HCT116 (cell line): ENCODE data around the gene TMOD1. TPM values are rescaled to one million over a fixed set of nuclear protein-coding genes. Genes with fewer than 3 reads are reported as not detected.

Source experiments
- ATAC-seq: fragments of 200-7000 bp; cut with Tn5 transposase; 2 replicates; pipeline ENCODE4 v1.9.1; 2020; ENCODE audit warnings: mild to moderate bottlenecking, moderate library complexity
- BruUV-seq: library from RNA; stranded (reverse); fragments of 400-500 nt; replicated peaks from 2 replicates; lab custom pipeline; 2021; lab: Mats Ljungman, UMichigan
- CTCF ChIA-PET: fragments of 300-600 bp; sonication (Branson Sonifier 250); formaldehyde crosslinking; loops from one replicate; lab custom pipeline; 2021; ENCODE audit warnings: antibody characterized with exemption; lab: Charles Lee
- POLR2A ChIA-PET: fragments of 300-600, 350-600 bp; sonication (Branson Sonifier 250); formaldehyde crosslinking; loops from one replicate; lab custom pipeline; 2021; ENCODE audit warnings: antibody characterized with exemption; lab: Charles Lee
- RAD21 ChIA-PET, 2 experiments: fragments of 300-600 bp; sonication (Branson Sonifier 250); formaldehyde crosslinking; loops; one replicate each; lab custom pipeline; 2023; ENCODE audit warnings: low total read pairs in 2 of 2; ENCODE audit not compliant: uncharacterized antibody in 2 of 2, unreplicated experiment in 2 of 2, low non-redundant PET in 1 of 2; lab: Charles Lee
- DNase-seq: peaks from one replicate; pipeline ENCODE4 v3.0.0-alpha.2; 2010; ENCODE audit warnings: low read depth, low spot score
- H2AFZ ChIP-seq: fragments of 200-600 bp; shearing (Covaris generic), sonication (generic); 2 replicates; pipeline ENCODE4 v1.6.1; 2017; ENCODE audit warnings: low read depth, mixed run types, mixed read lengths, antibody characterized with exemption, low read length; ENCODE audit not compliant: poor library complexity, severe bottlenecking
- H3K27ac ChIP-seq: 2 replicates; pipeline ENCODE4 v1.5.1; 2012; ENCODE audit warnings: low read depth, low read length
- H3K27me3 ChIP-seq: fragments of 200-600 bp; sonication (generic); 2 replicates; pipeline ENCODE4 v1.6.1; 2016; ENCODE audit warnings: mixed run types, low read length, mixed read lengths; ENCODE audit not compliant: insufficient read depth
- H3K36me3 ChIP-seq, 2 experiments: fragments of 200-500 bp in 1 of 2; fragments of 200-600 bp in 1 of 2; sonication (Bioruptor generic) in 1 of 2; sonication (generic) in 1 of 2; 2 replicates each; pipeline versions ENCODE4 v1.5.1 to v1.6.1; 2014 to 2016; ENCODE audit warnings: low read length in 2 of 2, inconsistent platforms in 1 of 2, mixed read lengths in 1 of 2, mixed run types in 1 of 2; ENCODE audit not compliant: insufficient read depth in 2 of 2, control insufficient read depth in 1 of 2
- H3K4me1 ChIP-seq, 2 experiments: fragments of 200-600 bp in 1 of 2; sonication (generic) in 1 of 2; 2 replicates each; pipeline versions ENCODE4 v1.5.1 to v1.6.1; 2012 to 2017; ENCODE audit warnings: low read length in 2 of 2, inconsistent platforms in 1 of 2, mild to moderate bottlenecking in 1 of 2, mixed read lengths in 1 of 2, mixed run types in 1 of 2, moderate library complexity in 1 of 2; ENCODE audit not compliant: insufficient read depth in 2 of 2, control insufficient read depth in 1 of 2
- H3K4me2 ChIP-seq: fragments of 200-600 bp; sonication (generic); 2 replicates; pipeline ENCODE4 v1.6.1; 2017; ENCODE audit warnings: mixed run types, low read length, mixed read lengths
- H3K4me3 ChIP-seq, 2 experiments: fragments of 200-600 bp in 1 of 2; sonication (generic) in 1 of 2; replicated peaks in 1 of 2; 2 replicates each; pipeline ENCODE4 v1.5.1; 2011 to 2016; ENCODE audit warnings: low read length in 2 of 2, control low read depth in 1 of 2, low read depth in 1 of 2, mild to moderate bottlenecking in 1 of 2, mixed read lengths in 1 of 2, mixed run types in 1 of 2
- H3K79me2 ChIP-seq: fragments of 200-600 bp; sonication (generic); 2 replicates; pipeline ENCODE4 v1.6.1; 2017; ENCODE audit warnings: mild to moderate bottlenecking, mixed run types, low read length, moderate library complexity, mixed read lengths; ENCODE audit not compliant: insufficient read depth
- H3K9ac ChIP-seq: fragments of 200-600 bp; sonication (generic); 2 replicates; pipeline ENCODE4 v1.6.1; 2016; ENCODE audit warnings: low read length, mixed read lengths
- H3K9me2 ChIP-seq: fragments of 200-600 bp; sonication (generic), shearing (Covaris generic); 2 replicates; pipeline ENCODE4 v1.6.1; 2017; ENCODE audit warnings: mixed run types, mild to moderate bottlenecking, moderate library complexity; ENCODE audit not compliant: insufficient read depth
- H3K9me3 ChIP-seq, 2 experiments: fragments of 200-500 bp in 1 of 2; fragments of 200-600 bp in 1 of 2; sonication (Bioruptor generic) in 1 of 2; sonication (generic) in 1 of 2; 2 replicates each; pipeline ENCODE4 v1.6.1; 2014 to 2017; ENCODE audit warnings: low read length in 2 of 2, mixed read lengths in 2 of 2, inconsistent platforms in 1 of 2, low read depth in 1 of 2, mild to moderate bottlenecking in 1 of 2, mixed run types in 1 of 2, moderate library complexity in 1 of 2; ENCODE audit not compliant: control insufficient read depth in 1 of 2, insufficient read depth in 1 of 2
- H4K20me1 ChIP-seq: fragments of 200-600 bp; sonication (generic), shearing (Covaris generic); 2 replicates; pipeline ENCODE4 v1.6.1; 2017; ENCODE audit warnings: mixed run types, mild to moderate bottlenecking, moderate library complexity; ENCODE audit not compliant: insufficient read depth
- EGR1 ChIP-seq: IDR thresholded peaks from 2 replicates; pipeline ENCODE4 v1.6.1; 2012; ENCODE audit warnings: low read depth
- EZH2phosphoT487 ChIP-seq: fragments of 200-600 bp; IDR thresholded peaks from 2 replicates; pipeline ENCODE4 v1.6.1; 2018; ENCODE audit warnings: antibody characterized with exemption, borderline replicate concordance
- RAD21 ChIP-seq: IDR thresholded peaks from 2 replicates; pipeline ENCODE4 v1.6.1; 2012; ENCODE audit warnings: low read depth, mild to moderate bottlenecking
- SP1 ChIP-seq: IDR thresholded peaks from 2 replicates; pipeline ENCODE4 v1.6.1; 2012; ENCODE audit warnings: low read depth
- SRF ChIP-seq: IDR thresholded peaks from 2 replicates; pipeline ENCODE4 v1.6.1; 2012; ENCODE audit warnings: low read depth
- YY1 ChIP-seq: IDR thresholded peaks from 2 replicates; pipeline ENCODE4 v1.6.1; 2011; ENCODE audit warnings: low read length, low read depth, moderate library complexity, mild to moderate bottlenecking; ENCODE audit not compliant: insufficient replicate concordance; ENCODE audit errors: extremely low read depth
- intact Hi-C: fragments of 100-400 bp; cut with micrococcal nuclease; formaldehyde crosslinking; loops from 2 replicates; pipeline ENCODE4 v1.10.0; 2022
- total RNA-seq: library from RNA; stranded (reverse); gene quantifications from one replicate; pipeline ENCODE4 v1.2.1, GENCODE V29; 2021; ENCODE audit not compliant: unreplicated experiment
- TF ChIP-seq, protein P1 (sequence below): IDR thresholded peaks from 2 replicates; pipeline ENCODE4 v1.6.1; 2011; ENCODE audit warnings: mild to moderate bottlenecking, low read length, moderate library complexity; ENCODE audit not compliant: insufficient replicate concordance; ENCODE audit errors: extremely low read depth

Gene TMOD1
- total RNA-seq, 1 experiment from 2014 or later, result 4.4 TPM

DNA sequence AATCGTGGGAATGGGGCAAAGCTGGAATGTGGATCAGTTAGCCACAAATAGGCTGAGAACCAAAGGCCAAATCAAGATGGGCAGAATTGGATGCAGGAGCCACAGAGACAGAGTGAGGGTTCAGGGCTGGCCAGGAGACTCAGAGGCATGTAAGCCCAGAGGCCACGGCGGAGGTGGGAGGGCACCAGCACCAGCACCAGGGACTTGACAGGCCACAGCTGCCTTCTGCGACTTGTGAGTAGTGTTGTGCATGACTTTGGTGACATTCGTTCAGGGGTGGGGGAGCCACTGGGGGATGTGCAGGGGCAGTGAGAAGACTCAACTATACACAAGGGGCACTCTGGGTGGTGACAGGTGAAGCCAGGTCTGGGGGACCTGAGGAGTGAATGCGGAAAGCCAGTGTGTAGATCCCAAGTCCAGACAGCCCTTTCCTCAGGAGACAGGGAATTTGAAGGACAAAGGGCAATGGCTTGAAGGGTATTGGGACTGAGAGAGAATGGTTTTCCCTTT, 53.2 kb downstream of the TMOD1 start:
- no peaks in the 10 kb centered on the region for H3K9me2 ChIP-seq
- H3K4me3 ChIP-seq, result no peak overlapping the region
- no peaks in the 10 kb centered on the region for H3K36me3 ChIP-seq
- H3K9me3 ChIP-seq, result no peaks in the 10 kb centered on the region
- CTCF ChIA-PET, result no interaction called here
- DNase-seq (no peak), ATAC-seq (no peak)
- RAD21 ChIA-PET, result no interaction called here
- intact Hi-C loops, result no loop called here
- no peaks in the 10 kb centered on the region for H3K79me2 ChIP-seq
- no peak overlapping the region for H2AFZ ChIP-seq
- no peaks in the 10 kb centered on the region for H3K27me3 ChIP-seq
- no peak overlapping the region for H3K4me2 ChIP-seq
- POLR2A ChIA-PET, result no interaction called here
- TF ChIP-seq EGR1 (no peak), RAD21 (no peak), YY1 (no peak), SP1 (no peak)
- no peak overlapping the region for H3K9ac ChIP-seq
- no TSS peak for BruUV-seq
- H3K27ac ChIP-seq, result no peak overlapping the region
- H4K20me1 ChIP-seq, result no peaks in the 10 kb centered on the region
- no peaks in the 10 kb centered on the region for H3K4me1 ChIP-seq

DNA sequence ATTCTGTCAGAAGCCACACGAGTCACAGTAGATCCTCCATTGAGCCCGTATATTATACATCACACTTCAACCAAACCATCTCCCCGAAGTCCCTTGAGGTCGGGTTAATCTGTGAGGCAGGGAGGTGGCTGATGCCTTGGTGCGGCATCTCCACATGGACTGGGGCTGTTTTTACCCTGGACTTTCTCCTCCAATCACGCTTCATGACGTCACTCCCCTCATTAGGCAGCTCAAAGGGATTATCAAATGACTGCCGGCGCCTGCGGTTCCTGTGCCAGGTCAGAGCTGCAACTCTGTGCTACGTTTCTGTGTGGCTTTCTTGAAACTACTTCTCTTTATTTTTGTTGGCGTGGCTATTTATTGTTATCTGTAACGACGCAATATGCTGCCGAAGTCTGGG, 53.7 kb downstream of the TMOD1 start:
- Histone ChIP-seq H3K9ac (no peak overlapping the region), H3K4me3 (no peak overlapping the region), H3K27ac (no peak overlapping the region), H3K4me2 (no peak overlapping the region), H3K36me3 (no peaks in the 10 kb centered on the region), H3K79me2 (no peaks in the 10 kb centered on the region), H3K9me2 (no peaks in the 10 kb centered on the region), H3K4me1 (no peaks in the 10 kb centered on the region), H3K9me3 (no peaks in the 10 kb centered on the region), H4K20me1 (no peaks in the 10 kb centered on the region), H2AFZ (no peak overlapping the region), H3K27me3 (no peaks in the 10 kb centered on the region)
- ATAC-seq, result no peak
- RAD21 ChIA-PET, result no interaction called here
- intact Hi-C loops, result no loop called here
- POLR2A ChIA-PET, result no interaction called here
- no peak for TF ChIP-seq EGR1
- TF ChIP-seq, protein P1, sequence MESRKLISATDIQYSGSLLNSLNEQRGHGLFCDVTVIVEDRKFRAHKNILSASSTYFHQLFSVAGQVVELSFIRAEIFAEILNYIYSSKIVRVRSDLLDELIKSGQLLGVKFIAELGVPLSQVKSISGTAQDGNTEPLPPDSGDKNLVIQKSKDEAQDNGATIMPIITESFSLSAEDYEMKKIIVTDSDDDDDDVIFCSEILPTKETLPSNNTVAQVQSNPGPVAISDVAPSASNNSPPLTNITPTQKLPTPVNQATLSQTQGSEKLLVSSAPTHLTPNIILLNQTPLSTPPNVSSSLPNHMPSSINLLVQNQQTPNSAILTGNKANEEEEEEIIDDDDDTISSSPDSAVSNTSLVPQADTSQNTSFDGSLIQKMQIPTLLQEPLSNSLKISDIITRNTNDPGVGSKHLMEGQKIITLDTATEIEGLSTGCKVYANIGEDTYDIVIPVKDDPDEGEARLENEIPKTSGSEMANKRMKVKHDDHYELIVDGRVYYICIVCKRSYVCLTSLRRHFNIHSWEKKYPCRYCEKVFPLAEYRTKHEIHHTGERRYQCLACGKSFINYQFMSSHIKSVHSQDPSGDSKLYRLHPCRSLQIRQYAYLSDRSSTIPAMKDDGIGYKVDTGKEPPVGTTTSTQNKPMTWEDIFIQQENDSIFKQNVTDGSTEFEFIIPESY, result no peak
- no peak for TF ChIP-seq EZH2phosphoT487
- TF ChIP-seq SRF, result no peak
- TF ChIP-seq RAD21, result no peak
- DNase-seq, result no peak
- no TSS peak for BruUV-seq
- CTCF ChIA-PET, result no interaction called here
